ENCODE data around the gene SLC24A2. TPM values are rescaled to one million over a fixed set of nuclear protein-coding genes. Genes with fewer than 3 reads are reported as not detected.

The SLC24A2 gene
- total RNA-seq, 1 experiment from 2014 or later, result 0.12 TPM

- no peak for DNase-seq (ENCODE audit: low read depth)
These were observed 31.1 kb downstream of the SLC24A2 start for GRCh38 chr9:19757745-19758144.

- no peak for DNase-seq (ENCODE audit: low read depth)
These were observed 33.9 kb downstream of the SLC24A2 start for GRCh38 chr9:19754921-19755320.

GRCh38 chr9:19748278-19749126 is 40.3 kb downstream of the SLC24A2 start:
- peak; percentile 8 for DNase-seq (ENCODE audit: low read depth)

- DNase-seq (ENCODE audit: low read depth), result no peak
These were observed 42.6 kb downstream of the SLC24A2 start for GRCh38 chr9:19746223-19746622.

- no peak for DNase-seq (ENCODE audit: low read depth)
These were observed 47.7 kb downstream of the SLC24A2 start for GRCh38 chr9:19741178-19741577.
